Non-pigmented ciliary epithelial cell (primary cell): ENCODE measurements around the gene KIF16B.
"Not testable (repeated sequence)": the region's sequence is repeated elsewhere in the genome, so short reads cannot be mapped to it uniquely, and the experiment has no call there.

Experiments used
- DNase-seq: peaks from one replicate; pipeline ENCODE4 v3.0.0-alpha.2; 2010; ENCODE audit warnings: low read depth

Gene KIF16B

GRCh38 chr20:16519673-16520072 is 53.6 kb downstream of the KIF16B start:
- DNase-seq, result not testable (repeated sequence)

GRCh38 chr20:16518784-16519084 is 54.5 kb downstream of the KIF16B start:
- DNase-seq, result no peak

- no peak for DNase-seq
Observed at GRCh38 chr20:16517946-16518783, 55.1 kb downstream of the KIF16B start.

GRCh38 chr20:16516794-16517193 is 56.5 kb downstream of the KIF16B start:
- no peak for DNase-seq

- DNase-seq, result no peak
Observed at GRCh38 chr20:16515046-16515445, 58.2 kb downstream of the KIF16B start.

- DNase-seq, result no peak
Observed at GRCh38 chr20:16514140-16514539, 59.1 kb downstream of the KIF16B start.

- no peak for DNase-seq
Observed at GRCh38 chr20:16505894-16506293, 67.4 kb downstream of the KIF16B start.

GRCh38 chr20:16501301-16501700 is 71.9 kb downstream of the KIF16B start:
- no peak for DNase-seq

GRCh38 chr20:16500197-16500596 is 73.1 kb downstream of the KIF16B start:
- no peak for DNase-seq

- DNase-seq, result no peak
Observed at GRCh38 chr20:16498526-16499253, 74.6 kb downstream of the KIF16B start.

- DNase-seq, result no peak
Observed at GRCh38 chr20:16497896-16498295, 75.4 kb downstream of the KIF16B start.

- DNase-seq, result no peak
Observed at GRCh38 chr20:16493486-16493885, 79.8 kb downstream of the KIF16B start.

GRCh38 chr20:16491294-16491905 is 81.8 kb downstream of the KIF16B start:
- DNase-seq, result no peak

- DNase-seq, result no peak
Observed at GRCh38 chr20:16490696-16491095, 82.6 kb downstream of the KIF16B start.

GRCh38 chr20:16488616-16489015 is 84.6 kb downstream of the KIF16B start:
- no peak for DNase-seq

- DNase-seq, result no peak
Observed at GRCh38 chr20:16488086-16488485, 85.2 kb downstream of the KIF16B start.

GRCh38 chr20:16486532-16486931 is 86.7 kb downstream of the KIF16B start:
- DNase-seq, result no peak

- no peak for DNase-seq
Observed at GRCh38 chr20:16485401-16485800, 87.8 kb downstream of the KIF16B start.

- no peak for DNase-seq
Observed at GRCh38 chr20:16483024-16483423, 90.2 kb downstream of the KIF16B start.

- DNase-seq, result no peak
Observed at GRCh38 chr20:16481977-16482376, 91.3 kb downstream of the KIF16B start.

GRCh38 chr20:16479666-16480065 is 93.6 kb downstream of the KIF16B start:
- DNase-seq, result no peak

- no peak for DNase-seq
Observed at GRCh38 chr20:16477632-16478031, 95.6 kb downstream of the KIF16B start.

- no peak for DNase-seq
Observed at GRCh38 chr20:16476032-16476431, 97.2 kb downstream of the KIF16B start.
